ENCODE results near the gene ROBO1.
"Not testable (repeated sequence)": the region's sequence is repeated elsewhere in the genome, so short reads cannot be mapped to it uniquely, and the experiment has no call there.

The ROBO1 gene

GRCh38 chr3:78765671-78766485 lies 1001.9 kb downstream of the ROBO1 start:
- TF ChIP-seq EZH2 (IDR thresholded peaks at IDR 0.05) (no peak), FOXP2 (optimal IDR thresholded peaks at IDR 0.05; ENCODE audit: control extremely low read depth, extremely low read length, insufficient read depth) (no peak), POLR2AphosphoS5 (IDR thresholded peaks at IDR 0.05; ENCODE audit: borderline replicate concordance, low read depth, low read length) (no peak)
- H3K4me3 ChIP-seq = no peak overlapping the region
- no peaks in the 10 kb centered on the region for H3K36me3 ChIP-seq (ENCODE audit: insufficient read depth, low read length)
- DNase-seq (ENCODE audit: low read depth, low spot score) = no peak
- no peak overlapping the region for H3K27ac ChIP-seq
- H3K9ac ChIP-seq (ENCODE audit: insufficient read length) = no peak overlapping the region
- no peaks in the 10 kb centered on the region for H3K9me3 ChIP-seq (ENCODE audit: low read depth, low read length)

DNA sequence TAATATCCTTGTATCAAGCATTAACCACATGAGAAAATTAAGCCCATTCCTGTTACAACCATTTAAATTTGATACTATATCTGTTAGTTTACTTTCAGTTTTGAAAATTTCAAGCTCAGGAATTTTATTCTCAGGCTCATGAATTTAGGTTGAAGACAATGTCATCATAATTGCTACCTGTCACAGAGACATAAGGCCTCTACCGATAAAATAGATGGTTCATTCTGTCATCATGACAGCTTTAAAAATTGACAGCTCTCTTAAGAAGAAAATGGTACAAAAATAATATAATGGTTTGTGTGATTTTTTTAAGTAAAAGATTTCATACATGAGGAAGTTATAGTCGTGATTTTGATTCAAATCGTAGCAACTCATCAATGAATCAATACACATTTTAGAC lies 1003.2 kb downstream of the ROBO1 start:
- Histone ChIP-seq H3K4me3 (no peak overlapping the region), H3K9ac (ENCODE audit: insufficient read length) (no peak overlapping the region), H3K9me3 (ENCODE audit: low read depth, low read length) (no peaks in the 10 kb centered on the region), H3K27ac (no peak overlapping the region), H3K36me3 (ENCODE audit: insufficient read depth, low read length) (no peaks in the 10 kb centered on the region)
- DNase-seq (ENCODE audit: low read depth, low spot score) = no peak
- TF ChIP-seq POLR2AphosphoS5 (IDR thresholded peaks at IDR 0.05; ENCODE audit: borderline replicate concordance, low read depth, low read length) (no peak), FOXP2 (optimal IDR thresholded peaks at IDR 0.05; ENCODE audit: control extremely low read depth, extremely low read length, insufficient read depth) (no peak), EZH2 (IDR thresholded peaks at IDR 0.05) (no peak)

DNA sequence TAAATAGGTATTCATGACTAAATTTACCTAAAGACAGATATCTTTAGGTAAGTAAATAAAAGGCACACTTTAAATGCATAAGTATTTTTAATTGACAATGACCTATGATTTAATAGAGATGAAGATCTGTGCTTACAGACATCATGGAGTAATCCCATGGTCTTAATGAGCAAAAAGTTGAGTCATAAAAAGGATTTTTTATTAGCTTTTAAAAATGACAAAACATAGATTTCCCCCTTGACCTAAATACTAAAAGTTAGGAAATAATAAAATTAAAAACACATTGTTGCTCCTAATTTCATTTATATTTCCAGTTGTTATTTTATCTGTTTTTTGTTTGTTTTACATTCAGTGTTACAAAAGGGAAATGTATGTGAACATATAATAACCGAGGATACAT lies 1005.7 kb downstream of the ROBO1 start:
- DNase-seq (ENCODE audit: low read depth, low spot score) = no peak
- Histone ChIP-seq H3K4me3 (no peak overlapping the region), H3K9ac (ENCODE audit: insufficient read length) (no peak overlapping the region), H3K27ac (no peak overlapping the region), H3K36me3 (ENCODE audit: insufficient read depth, low read length) (no peaks in the 10 kb centered on the region), H3K9me3 (ENCODE audit: low read depth, low read length) (no peaks in the 10 kb centered on the region)
- TF ChIP-seq POLR2AphosphoS5 (IDR thresholded peaks at IDR 0.05; ENCODE audit: borderline replicate concordance, low read depth, low read length) (no peak), EZH2 (IDR thresholded peaks at IDR 0.05) (no peak)

DNA sequence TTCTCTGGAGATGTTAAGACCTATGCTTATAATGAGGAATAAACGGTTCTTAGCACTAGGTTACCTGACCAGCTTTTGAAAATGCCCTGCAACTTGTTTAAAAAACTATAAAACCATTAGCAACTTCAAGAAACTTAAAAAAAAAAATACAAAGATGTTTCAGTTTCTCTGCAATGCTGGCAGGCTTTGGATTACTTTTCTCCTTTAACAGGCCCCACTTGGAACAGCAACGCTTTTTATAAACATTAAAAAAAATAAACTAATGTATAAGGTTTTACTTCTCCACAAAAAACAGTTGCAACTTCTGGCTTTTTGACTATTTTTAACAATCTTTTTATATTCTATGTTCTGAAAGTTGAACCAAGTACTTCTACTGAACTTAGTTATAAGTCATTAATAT lies 1006.7 kb downstream of the ROBO1 start:
- H3K9me3 ChIP-seq (ENCODE audit: low read depth, low read length) = no peaks in the 10 kb centered on the region
- no peak overlapping the region for H3K9ac ChIP-seq (ENCODE audit: insufficient read length)
- no peaks in the 10 kb centered on the region for H3K36me3 ChIP-seq (ENCODE audit: insufficient read depth, low read length)
- no peak overlapping the region for H3K27ac ChIP-seq
- TF ChIP-seq POLR2AphosphoS5 (IDR thresholded peaks at IDR 0.05; ENCODE audit: borderline replicate concordance, low read depth, low read length) (no peak), EZH2 (IDR thresholded peaks at IDR 0.05) (no peak), FOXP2 (optimal IDR thresholded peaks at IDR 0.05; ENCODE audit: control extremely low read depth, extremely low read length, insufficient read depth) (no peak)
- no peak for DNase-seq (ENCODE audit: low read depth, low spot score)
- no peak overlapping the region for H3K4me3 ChIP-seq

GRCh38 chr3:78757731-78758130 lies 1010.1 kb downstream of the ROBO1 start:
- Histone ChIP-seq H3K4me3 (no peak overlapping the region), H3K27ac (no peak overlapping the region), H3K9ac (ENCODE audit: insufficient read length) (no peak overlapping the region), H3K36me3 (ENCODE audit: insufficient read depth, low read length) (no peaks in the 10 kb centered on the region), H3K9me3 (ENCODE audit: low read depth, low read length) (no peaks in the 10 kb centered on the region)
- TF ChIP-seq EZH2 (IDR thresholded peaks at IDR 0.05) (no peak), FOXP2 (optimal IDR thresholded peaks at IDR 0.05; ENCODE audit: control extremely low read depth, extremely low read length, insufficient read depth) (no peak), POLR2AphosphoS5 (IDR thresholded peaks at IDR 0.05; ENCODE audit: borderline replicate concordance, low read depth, low read length) (no peak)
- DNase-seq (ENCODE audit: low read depth, low spot score) = no peak

- Histone ChIP-seq H3K27ac (no peak overlapping the region), H3K9me3 (ENCODE audit: low read depth, low read length) (no peaks in the 10 kb centered on the region), H3K36me3 (ENCODE audit: insufficient read depth, low read length) (no peaks in the 10 kb centered on the region), H3K4me3 (no peak overlapping the region), H3K9ac (ENCODE audit: insufficient read length) (no peak overlapping the region)
- no peak for DNase-seq (ENCODE audit: low read depth, low spot score)
- no peak for TF ChIP-seq EZH2 (IDR thresholded peaks at IDR 0.05)
- TF ChIP-seq POLR2AphosphoS5 (IDR thresholded peaks at IDR 0.05; ENCODE audit: borderline replicate concordance, low read depth, low read length) = no peak
- no peak for TF ChIP-seq FOXP2 (optimal IDR thresholded peaks at IDR 0.05; ENCODE audit: control extremely low read depth, extremely low read length, insufficient read depth)
Measured at GRCh38 chr3:78754066-78754743, 1013.6 kb downstream of the ROBO1 start.

- Histone ChIP-seq H3K9ac (ENCODE audit: insufficient read length) (no peak overlapping the region), H3K9me3 (ENCODE audit: low read depth, low read length) (no peaks in the 10 kb centered on the region), H3K36me3 (ENCODE audit: insufficient read depth, low read length) (no peaks in the 10 kb centered on the region), H3K27ac (no peak overlapping the region), H3K4me3 (no peak overlapping the region)
- no peak for DNase-seq (ENCODE audit: low read depth, low spot score)
- TF ChIP-seq EZH2 (IDR thresholded peaks at IDR 0.05) (no peak), FOXP2 (optimal IDR thresholded peaks at IDR 0.05; ENCODE audit: control extremely low read depth, extremely low read length, insufficient read depth) (no peak), POLR2AphosphoS5 (IDR thresholded peaks at IDR 0.05; ENCODE audit: borderline replicate concordance, low read depth, low read length) (no peak)
Measured at GRCh38 chr3:78751266-78751665, 1016.5 kb downstream of the ROBO1 start.

DNA sequence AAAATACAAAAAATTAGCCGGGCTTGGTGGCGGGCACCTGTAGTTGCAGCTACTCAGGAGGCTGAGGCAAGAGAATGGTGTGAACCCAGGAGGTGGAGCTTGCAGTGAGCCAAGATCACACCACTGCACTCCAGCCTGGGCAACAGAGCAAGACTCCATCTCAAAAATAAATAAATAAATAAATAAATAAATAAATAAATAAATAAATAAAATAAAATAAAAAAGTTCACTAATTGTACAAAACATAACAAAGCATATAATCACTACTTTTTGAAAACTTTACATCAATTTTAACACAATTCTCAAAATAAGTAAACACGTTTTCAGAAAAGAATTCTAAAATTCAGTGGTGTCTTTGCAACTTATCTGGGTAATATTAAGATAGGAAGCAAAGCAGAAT lies 1017.5 kb downstream of the ROBO1 start:
- H3K36me3 ChIP-seq (ENCODE audit: insufficient read depth, low read length); H3K27ac ChIP-seq; H3K4me3 ChIP-seq; DNase-seq (ENCODE audit: low read depth, low spot score); H3K9ac ChIP-seq (ENCODE audit: insufficient read length); H3K9me3 ChIP-seq (ENCODE audit: low read depth, low read length): not testable (repeated sequence)

DNA sequence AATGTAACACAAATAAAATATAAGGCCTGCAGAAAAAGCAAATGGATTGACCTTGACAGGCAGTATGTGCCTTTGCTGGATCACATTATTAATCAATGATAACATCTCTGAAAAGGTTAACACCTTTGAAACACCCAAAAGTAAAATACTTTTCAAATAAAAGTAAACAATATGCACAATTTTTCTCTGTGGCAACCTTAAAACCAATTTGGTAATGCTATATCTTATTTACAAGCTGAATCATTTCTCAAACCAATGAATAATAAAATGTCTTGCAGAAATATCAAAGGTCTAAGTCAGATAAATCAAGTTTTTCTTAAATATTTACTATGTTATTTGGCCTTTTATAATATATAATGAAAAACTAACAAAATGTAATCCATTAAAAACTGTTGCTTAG lies 1018.7 kb downstream of the ROBO1 start:
- H3K36me3 ChIP-seq (ENCODE audit: insufficient read depth, low read length) = no peaks in the 10 kb centered on the region
- H3K4me3 ChIP-seq = no peak overlapping the region
- no peak overlapping the region for H3K9ac ChIP-seq (ENCODE audit: insufficient read length)
- H3K9me3 ChIP-seq (ENCODE audit: low read depth, low read length) = no peaks in the 10 kb centered on the region
- TF ChIP-seq FOXP2 (optimal IDR thresholded peaks at IDR 0.05; ENCODE audit: control extremely low read depth, extremely low read length, insufficient read depth) (no peak), EZH2 (IDR thresholded peaks at IDR 0.05) (no peak), POLR2AphosphoS5 (IDR thresholded peaks at IDR 0.05; ENCODE audit: borderline replicate concordance, low read depth, low read length) (no peak)
- H3K27ac ChIP-seq = no peak overlapping the region
- no peak for DNase-seq (ENCODE audit: low read depth, low spot score)

Measured in SK-N-MC (cell line).